ENCODE results near the gene MALSU1.

The MALSU1 gene
- 19.9 to 24.6 (median 20.2) reads per million in 4 experiments for total RNA-seq

- DNase-seq = peak; percentile 89
Observed at GRCh38 chr7:23298885-23299769, at the start of gene MALSU1. MALSU1 (plus strand) TSS chr7:23299339; CDS start chr7:23299353, 14 bp downstream.

- DNase-seq = no peak
Observed at GRCh38 chr7:23249486-23249885, 49.7 kb upstream of the MALSU1 start.

GRCh38 chr7:23254051-23254681, 45.0 kb upstream of the MALSU1 start:
- no peak for DNase-seq

DNA sequence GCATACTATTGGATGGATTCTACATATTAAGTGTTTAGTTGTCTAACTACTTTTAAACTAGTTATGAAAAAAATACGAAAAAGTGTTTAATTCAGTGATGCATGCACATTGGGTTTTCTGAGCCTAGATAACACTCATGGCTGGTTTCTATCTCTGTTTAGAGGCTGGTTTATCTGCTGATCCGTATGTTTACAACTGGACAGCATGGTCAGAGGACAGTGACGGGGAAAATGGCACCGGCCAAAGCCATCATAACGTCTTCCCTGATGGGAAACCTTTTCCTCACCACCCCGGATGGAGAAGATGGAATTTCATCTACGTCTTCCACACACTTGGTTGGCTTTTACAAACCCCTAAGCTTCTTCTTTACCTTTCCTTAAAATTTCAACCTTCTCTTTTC, 42.4 kb upstream of the MALSU1 start:
- DNase-seq = no peak

GRCh38 chr7:23260371-23260770, 38.8 kb upstream of the MALSU1 start:
- DNase-seq = no peak

- peak; percentile 37 for DNase-seq
Observed at GRCh38 chr7:23261843-23262452, 37.2 kb upstream of the MALSU1 start.

DNA sequence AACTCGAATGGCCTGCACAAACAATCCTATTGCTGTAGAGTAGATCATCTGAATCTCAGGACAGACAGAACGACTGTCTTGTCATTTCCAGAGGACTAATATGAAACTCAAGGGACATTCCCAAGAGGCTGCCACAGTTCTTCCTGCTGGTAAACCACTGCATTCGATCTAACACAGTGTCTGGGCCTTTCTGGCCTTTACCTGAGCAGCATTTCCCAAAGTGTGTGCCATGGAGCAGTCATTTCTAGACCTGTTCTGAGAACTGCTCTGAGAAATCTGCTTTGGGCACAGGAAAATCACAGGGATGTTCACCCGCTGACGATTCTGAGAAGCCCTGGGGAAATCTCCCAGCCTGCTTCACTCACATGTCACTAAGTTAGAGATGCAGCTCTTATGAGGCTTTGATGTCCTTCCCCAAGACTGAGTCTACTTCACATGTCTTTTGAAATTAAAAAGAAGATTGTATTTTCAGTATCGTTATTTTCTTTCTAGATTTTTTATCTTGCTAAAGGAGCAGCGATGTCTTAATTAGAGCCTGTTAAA, 34.2 kb upstream of the MALSU1 start:
- no peak for DNase-seq

GRCh38 chr7:23266918-23267317, 32.2 kb upstream of the MALSU1 start:
- no peak for DNase-seq

DNA sequence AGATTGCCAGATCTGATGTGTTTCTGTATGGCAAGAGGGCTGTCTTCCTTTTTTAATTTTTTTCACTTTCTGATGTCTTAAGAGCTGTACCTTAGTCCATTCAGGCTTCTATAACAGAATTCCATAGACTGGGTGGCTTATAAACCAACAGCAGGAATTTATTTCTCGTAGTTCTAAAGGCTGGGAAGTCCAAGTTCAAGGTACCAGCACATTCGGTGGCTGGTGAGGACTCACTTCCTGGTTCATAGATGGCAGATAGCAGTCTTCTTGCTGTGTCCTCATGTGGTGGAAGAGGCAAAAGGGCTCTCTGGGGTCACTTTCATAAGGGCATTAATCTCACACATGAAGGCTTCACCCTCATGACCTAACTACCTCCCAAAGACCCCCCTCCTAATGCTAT, 31.8 kb upstream of the MALSU1 start:
- DNase-seq = no peak

- DNase-seq = no peak
Observed at GRCh38 chr7:23268167-23268566, 31.0 kb upstream of the MALSU1 start.

DNA sequence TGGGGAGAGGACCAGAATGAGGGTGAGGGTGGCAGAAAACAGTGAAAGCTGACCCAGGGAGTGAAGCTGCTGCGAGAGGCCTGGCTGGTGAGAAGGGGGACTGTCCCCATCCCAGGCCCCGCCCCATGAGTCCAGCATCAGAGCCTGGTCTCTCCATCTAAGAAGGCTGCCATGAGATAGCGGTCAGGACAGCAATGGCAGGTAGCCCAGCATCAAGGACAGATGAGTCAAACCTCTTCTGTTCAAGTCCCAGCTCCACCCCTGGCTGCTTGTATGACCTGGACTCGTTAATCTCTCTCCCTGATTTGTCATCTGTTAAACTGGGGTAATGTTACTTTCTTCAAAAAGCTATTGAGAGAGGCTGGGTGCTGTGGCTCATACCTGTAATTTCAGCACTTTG, 30.4 kb upstream of the MALSU1 start:
- DNase-seq = no peak

GRCh38 chr7:23272275-23272674, 26.9 kb upstream of the MALSU1 start:
- no peak for DNase-seq

- peak; percentile 73 for DNase-seq
Observed at GRCh38 chr7:23273141-23273599, 26.0 kb upstream of the MALSU1 start.

DNA sequence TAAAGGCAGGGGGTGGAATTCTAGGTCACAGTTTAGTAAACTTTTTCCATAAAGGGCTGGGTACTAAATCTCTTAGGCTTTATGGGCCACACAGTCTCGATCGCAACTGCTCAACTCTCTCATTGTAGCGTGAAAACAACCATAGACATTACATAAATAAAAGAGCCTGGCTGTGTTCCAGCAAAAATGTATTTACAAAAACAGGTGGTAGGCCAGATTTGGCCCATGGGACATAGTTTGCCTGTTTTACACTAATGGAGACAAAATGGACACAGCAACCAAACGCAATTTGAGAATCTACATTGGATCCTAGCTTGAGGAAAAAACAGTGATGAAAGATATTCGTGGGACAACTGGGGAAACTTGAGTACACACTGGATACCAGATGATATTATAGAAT, 23.2 kb upstream of the MALSU1 start:
- DNase-seq = no peak

- no peak for DNase-seq
Observed at GRCh38 chr7:23276376-23276775, 22.8 kb upstream of the MALSU1 start.

GRCh38 chr7:23276947-23277346, 22.2 kb upstream of the MALSU1 start:
- DNase-seq = no peak

GRCh38 chr7:23277359-23277989, 21.7 kb upstream of the MALSU1 start:
- no peak for DNase-seq

GRCh38 chr7:23279819-23280525, 19.2 kb upstream of the MALSU1 start:
- DNase-seq = no peak

DNA sequence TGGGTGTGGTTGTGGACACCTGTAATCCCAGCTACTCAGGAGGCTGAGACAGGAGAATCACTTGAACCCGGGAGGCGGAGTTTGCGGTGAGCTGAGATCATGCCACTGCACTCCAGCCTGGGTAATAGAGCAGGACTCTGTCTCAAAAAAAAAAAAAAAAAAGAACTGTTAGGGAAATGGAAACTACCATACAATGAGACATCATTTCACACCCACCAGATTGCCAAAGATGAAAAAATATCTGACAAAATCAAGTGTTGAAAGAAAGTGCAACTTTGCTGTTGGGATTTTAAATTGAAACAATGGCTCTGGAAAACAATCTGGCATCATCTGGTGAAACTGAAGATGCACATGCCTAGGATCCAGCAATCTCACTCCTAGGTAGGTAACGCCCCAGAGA, 16.1 kb upstream of the MALSU1 start:
- no peak for DNase-seq

GRCh38 chr7:23284871-23285270, 14.3 kb upstream of the MALSU1 start:
- no peak for DNase-seq

GRCh38 chr7:23285657-23286646, 13.2 kb upstream of the MALSU1 start:
- no peak for DNase-seq

Data from effector CD8-positive, alpha-beta T cell (primary cell).